Measurements from ENCODE around the gene KIAA0232. TPM values are rescaled to one million over a fixed set of nuclear protein-coding genes. Genes with fewer than 3 reads are reported as not detected.

KIAA0232 gene
- total RNA-seq, 1 donor from 2014 or later: 20.9 TPM

GRCh38 chr4:6857009-6857882 is 74.7 kb downstream of the KIAA0232 start:
- DNase-seq (ENCODE audit: low read depth): no peak
- no peak overlapping the region for H3K4me3 ChIP-seq (ENCODE audit: low read depth, low read length)
- TF ChIP-seq CTCF (conservative IDR thresholded peaks at IDR 0.05; ENCODE audit: low read depth, low read length): no peak

GRCh38 chr4:6858997-6859396 is 76.5 kb downstream of the KIAA0232 start:
- H3K4me3 ChIP-seq (ENCODE audit: low read depth, low read length): no peak overlapping the region
- no peak for DNase-seq (ENCODE audit: low read depth)
- no peak for TF ChIP-seq CTCF (conservative IDR thresholded peaks at IDR 0.05; ENCODE audit: low read depth, low read length)

GRCh38 chr4:6859543-6859942 is 77.0 kb downstream of the KIAA0232 start:
- TF ChIP-seq CTCF (conservative IDR thresholded peaks at IDR 0.05; ENCODE audit: low read depth, low read length): no peak
- no peak overlapping the region for H3K4me3 ChIP-seq (ENCODE audit: low read depth, low read length)
- no peak for DNase-seq (ENCODE audit: low read depth)

DNA sequence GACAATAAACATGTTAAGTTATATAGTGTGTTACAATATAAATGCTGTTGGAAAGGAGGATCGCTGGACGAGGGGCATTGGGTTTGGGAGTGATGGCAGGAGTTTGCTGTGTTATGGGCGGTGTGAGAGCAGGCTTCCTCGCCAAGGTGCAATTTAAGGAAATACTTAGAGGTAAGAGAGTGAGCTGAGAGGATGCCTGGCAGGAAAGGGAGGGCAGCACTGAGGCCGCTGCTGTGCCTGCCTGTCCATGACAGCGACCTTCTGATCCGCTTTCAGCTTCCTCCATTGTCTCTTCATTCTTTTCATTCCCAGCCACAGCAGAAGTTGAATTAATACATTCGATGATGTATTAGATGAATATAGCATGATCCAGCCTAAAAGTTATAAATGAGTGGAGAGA is 85.9 kb downstream of the KIAA0232 start:
- no peak for TF ChIP-seq CTCF (conservative IDR thresholded peaks at IDR 0.05; ENCODE audit: low read depth, low read length)
- no peak for DNase-seq (ENCODE audit: low read depth)
- no peak overlapping the region for H3K4me3 ChIP-seq (ENCODE audit: low read depth, low read length)

DNA sequence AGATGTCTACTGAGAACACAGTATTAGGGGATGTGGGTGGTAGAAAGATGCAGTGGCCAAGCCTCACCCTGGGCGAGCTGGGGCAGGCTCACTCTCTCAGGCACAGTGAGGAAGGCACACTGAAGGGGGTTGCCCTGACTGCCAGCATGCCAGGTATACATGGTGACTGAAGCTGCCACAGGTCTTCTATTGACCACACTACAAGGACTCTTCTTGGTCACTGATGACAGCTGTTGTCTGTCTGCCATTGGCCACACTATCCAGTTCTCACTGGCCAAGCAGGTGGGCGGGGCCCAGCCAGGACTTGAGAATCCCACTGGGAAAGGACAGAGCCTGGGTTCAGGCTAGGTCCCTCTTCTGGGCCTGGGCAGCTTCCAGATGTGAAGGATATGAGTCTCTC is 87.4 kb downstream of the KIAA0232 start:
- DNase-seq (ENCODE audit: low read depth): no peak
- no peak for TF ChIP-seq CTCF (conservative IDR thresholded peaks at IDR 0.05; ENCODE audit: low read depth, low read length)
- no peak overlapping the region for H3K4me3 ChIP-seq (ENCODE audit: low read depth, low read length)

GRCh38 chr4:6873291-6873690 is 90.8 kb downstream of the KIAA0232 start:
- H3K4me3 ChIP-seq (ENCODE audit: low read depth, low read length): no peak overlapping the region
- DNase-seq (ENCODE audit: low read depth): no peak
- peak; percentile 49 for TF ChIP-seq CTCF (conservative IDR thresholded peaks at IDR 0.05; ENCODE audit: low read depth, low read length)
